Sigmoid colon (tissue), 4 donors: ENCODE data around the gene PLSCR3.

ENCODE experiments used
- CTCF ChIP-seq, 4 experiments: fragments of 450-650 bp in 3 of 4; fragments of 200-600 bp in 1 of 4; IDR thresholded peaks; one replicate each; pipeline ENCODE4 v1.5.1; 2016 to 2019; ENCODE audit warnings: antibody characterized with exemption in 4 of 4, mild to moderate bottlenecking in 3 of 4, moderate library complexity in 2 of 4
- EP300 ChIP-seq, 4 donors: sonication (generic); formaldehyde crosslinking; IDR thresholded peaks; one replicate each; pipeline ENCODE4 v1.6.1; 2017; ENCODE audit warnings: antibody characterized with exemption in 4 of 4
- POLR2A ChIP-seq, 2 donors: fragments of 450-650 bp; IDR thresholded peaks; one replicate each; pipeline ENCODE4 v1.6.1; 2016; ENCODE audit warnings: antibody characterized with exemption in 2 of 2, mild to moderate bottlenecking in 2 of 2, moderate library complexity in 2 of 2
- POLR2AphosphoS5 ChIP-seq, 4 donors: sonication (generic); formaldehyde crosslinking; IDR thresholded peaks; one replicate each; pipeline ENCODE4 v1.6.1; 2017; ENCODE audit warnings: antibody characterized with exemption in 4 of 4

GRCh38 chr17:7429722-7430121 lies 35.4 kb upstream of the PLSCR3 start:
- TF ChIP-seq POLR2A (IDR thresholded peaks at IDR 0.05), result no peak
- no peak for TF ChIP-seq CTCF (IDR thresholded peaks at IDR 0.05)
- no peak for TF ChIP-seq EP300 (IDR thresholded peaks at IDR 0.05)
- TF ChIP-seq POLR2AphosphoS5 (IDR thresholded peaks at IDR 0.05), result no peak
